ENCODE results near the gene HDAC4.

HDAC4 gene

GRCh38 chr2:239146011-239146641, 254.7 kb downstream of the HDAC4 start:
- no peak for DNase-seq

GRCh38 chr2:239145601-239146000, 255.2 kb downstream of the HDAC4 start:
- DNase-seq: no peak

GRCh38 chr2:239145106-239145505, 255.7 kb downstream of the HDAC4 start:
- no peak for DNase-seq

- no peak for DNase-seq
These were observed 256.2 kb downstream of the HDAC4 start for GRCh38 chr2:239144713-239144999.

- peak; percentile 26 for DNase-seq
These were observed 256.7 kb downstream of the HDAC4 start for GRCh38 chr2:239143858-239144712.

- no peak for DNase-seq
These were observed 258.0 kb downstream of the HDAC4 start for GRCh38 chr2:239142806-239143205.

GRCh38 chr2:239142296-239142695, 258.5 kb downstream of the HDAC4 start:
- no peak for DNase-seq

- no peak for DNase-seq
These were observed 259.6 kb downstream of the HDAC4 start for GRCh38 chr2:239141021-239141760.

GRCh38 chr2:239140346-239141020, 260.3 kb downstream of the HDAC4 start:
- no peak for DNase-seq

GRCh38 chr2:239139566-239139965, 261.3 kb downstream of the HDAC4 start:
- DNase-seq: no peak

GRCh38 chr2:239139101-239139500, 261.7 kb downstream of the HDAC4 start:
- no peak for DNase-seq

- DNase-seq: no peak
These were observed 262.2 kb downstream of the HDAC4 start for GRCh38 chr2:239138610-239139009.

GRCh38 chr2:239137898-239138283, 262.9 kb downstream of the HDAC4 start:
- no peak for DNase-seq

GRCh38 chr2:239137165-239137897, 263.5 kb downstream of the HDAC4 start:
- no peak for DNase-seq

GRCh38 chr2:239136762-239137161, 264.1 kb downstream of the HDAC4 start:
- DNase-seq: no peak

GRCh38 chr2:239136203-239136602, 264.6 kb downstream of the HDAC4 start:
- no peak for DNase-seq

- no peak for DNase-seq
These were observed 265.3 kb downstream of the HDAC4 start for GRCh38 chr2:239135531-239135930.

GRCh38 chr2:239133945-239134570, 266.8 kb downstream of the HDAC4 start:
- no peak for DNase-seq

GRCh38 chr2:239132786-239133185, 268.0 kb downstream of the HDAC4 start:
- no peak for DNase-seq

GRCh38 chr2:239132156-239132709, 268.6 kb downstream of the HDAC4 start:
- DNase-seq: no peak

- DNase-seq: no peak
These were observed 269.3 kb downstream of the HDAC4 start for GRCh38 chr2:239131521-239131920.

- no peak for DNase-seq
These were observed 270.0 kb downstream of the HDAC4 start for GRCh38 chr2:239130786-239131325.
